Astrocyte of the hippocampus (primary cell): ENCODE data around the gene RYR3.

ENCODE experiments used
- DNase-seq: peaks from one replicate; pipeline ENCODE4 v3.0.0; 2011; ENCODE audit warnings: low read depth, low spot score

The RYR3 gene

GRCh38 chr15:33699691-33700447 lies 389.1 kb downstream of the RYR3 start:
- peak; percentile 27 for DNase-seq

- DNase-seq = peak; percentile 88
Observed at GRCh38 chr15:33700695-33701303, 390.0 kb downstream of the RYR3 start.

- DNase-seq = peak; percentile 12
Observed at GRCh38 chr15:33701304-33701696, 390.5 kb downstream of the RYR3 start.

GRCh38 chr15:33706173-33706572 lies 395.4 kb downstream of the RYR3 start:
- no peak for DNase-seq

GRCh38 chr15:33710748-33711147 lies 400.0 kb downstream of the RYR3 start:
- no peak for DNase-seq

- no peak for DNase-seq
Observed at GRCh38 chr15:33716025-33716424, 405.3 kb downstream of the RYR3 start.

GRCh38 chr15:33720952-33721351 lies 410.2 kb downstream of the RYR3 start:
- peak; percentile 17 for DNase-seq

GRCh38 chr15:33722005-33722672 lies 411.4 kb downstream of the RYR3 start:
- DNase-seq = peak; percentile 20

- no peak for DNase-seq
Observed at GRCh38 chr15:33722673-33723015, 411.9 kb downstream of the RYR3 start.

- peak; percentile 11 for DNase-seq
Observed at GRCh38 chr15:33724321-33725036, 413.7 kb downstream of the RYR3 start.

- peak; percentile 50 for DNase-seq
Observed at GRCh38 chr15:33729653-33730052, 418.9 kb downstream of the RYR3 start.

- DNase-seq = no peak
Observed at GRCh38 chr15:33730815-33731214, 420.0 kb downstream of the RYR3 start.

- DNase-seq = no peak
Observed at GRCh38 chr15:33735143-33735542, 424.4 kb downstream of the RYR3 start.

- peak; percentile 70 for DNase-seq
Observed at GRCh38 chr15:33735637-33736247, 425.0 kb downstream of the RYR3 start.

- DNase-seq = peak; percentile 65
Observed at GRCh38 chr15:33737687-33738601, 427.2 kb downstream of the RYR3 start.

GRCh38 chr15:33738941-33739664 lies 428.3 kb downstream of the RYR3 start:
- DNase-seq = no peak

- peak; percentile 44 for DNase-seq
Observed at GRCh38 chr15:33742306-33742705, 431.5 kb downstream of the RYR3 start.

GRCh38 chr15:33742800-33743199 lies 432.0 kb downstream of the RYR3 start:
- DNase-seq = peak; percentile 88

- DNase-seq = no peak
Observed at GRCh38 chr15:33746203-33746602, 435.4 kb downstream of the RYR3 start.

- no peak for DNase-seq
Observed at GRCh38 chr15:33753012-33753411, 442.2 kb downstream of the RYR3 start.
